Activated CD4-positive, alpha-beta T cell treated with anti-CD3 and anti-CD28 coated beads, Interleukin-2, amount 10 ng/mL, durations not matched to agents 24 days and 14 days (primary cell): ENCODE results near the gene PLA2G6. TPM values are rescaled to one million over a fixed set of nuclear protein-coding genes. Genes with fewer than 3 reads are reported as not detected.
"Not testable (repeated sequence)": the region's sequence is repeated elsewhere in the genome, so short reads cannot be mapped to it uniquely, and the experiment has no call there.

Experiments
- DNase-seq: peaks from one replicate; pipeline ENCODE4 v3.0.0; 2022
- H3K27ac Mint-ChIP-seq: one replicate; pipeline ENCODE4 v1.8.0; 2022; ENCODE audit warnings: mild to moderate bottlenecking, mixed read lengths
- H3K27me3 Mint-ChIP-seq: one replicate; pipeline ENCODE4 v1.8.0; 2022; ENCODE audit warnings: mixed read lengths
- H3K36me3 Mint-ChIP-seq: one replicate; pipeline ENCODE4 v1.8.0; 2022; ENCODE audit warnings: low read depth, mild to moderate bottlenecking, mixed read lengths
- H3K4me1 Mint-ChIP-seq: one replicate; pipeline ENCODE4 v1.8.0; 2021; ENCODE audit warnings: mixed read lengths
- H3K4me3 Mint-ChIP-seq: one replicate; pipeline ENCODE4 v1.8.0; 2022; ENCODE audit warnings: mild to moderate bottlenecking, moderate library complexity, mixed read lengths
- H3K9me3 Mint-ChIP-seq: one replicate; pipeline ENCODE4 v1.8.0; 2021; ENCODE audit warnings: mixed read lengths
- intact Hi-C: fragments of 100-400 bp; cut with micrococcal nuclease; formaldehyde crosslinking; loops from one replicate; pipeline ENCODE4 v1.15.1; 2023
- total RNA-seq: library from RNA; stranded (reverse); gene quantifications from 2 replicates; pipeline ENCODE4 v1.2.3, GENCODE V29; 2022

The PLA2G6 gene
- total RNA-seq, 1 donor from 2014 or later, result 34.3 TPM

GRCh38 chr22:38118182-38118581 is 63.4 kb downstream of the PLA2G6 start:
- H3K27me3 Mint-ChIP-seq, result no peaks in the 10 kb centered on the region
- H3K36me3 Mint-ChIP-seq, result no peaks in the 10 kb centered on the region
- no peak overlapping the region for H3K27ac Mint-ChIP-seq
- H3K4me3 Mint-ChIP-seq, result no peak overlapping the region
- no peak for DNase-seq
- intact Hi-C loops, result loop anchor here (10.0 kb wide), 1 partner anchor 87 kb away; the partner anchor contains the start of gene MAFF
- peaks cover 2% of the 10 kb centered on the region for H3K4me1 Mint-ChIP-seq
- H3K9me3 Mint-ChIP-seq, result no peaks in the 10 kb centered on the region

- not testable (repeated sequence) for H3K36me3 Mint-ChIP-seq, DNase-seq, H3K9me3 Mint-ChIP-seq, H3K27ac Mint-ChIP-seq, H3K27me3 Mint-ChIP-seq, H3K4me3 Mint-ChIP-seq, H3K4me1 Mint-ChIP-seq
- intact Hi-C loops, result loop anchor here (10.0 kb wide), 1 partner anchor 87 kb away; the partner anchor contains the start of gene MAFF
Observed at GRCh38 chr22:38117556-38117955, 64.1 kb downstream of the PLA2G6 start.

GRCh38 chr22:38115423-38116205 is 66.0 kb downstream of the PLA2G6 start:
- Mint-ChIP-seq H3K27ac (no peak overlapping the region), H3K4me3 (no peak overlapping the region), H3K27me3 (no peaks in the 10 kb centered on the region), H3K36me3 (no peaks in the 10 kb centered on the region), H3K9me3 (no peaks in the 10 kb centered on the region), H3K4me1 (no peaks in the 10 kb centered on the region)
- DNase-seq, result no peak
- intact Hi-C loops, result loop anchor here (10.0 kb wide), 1 partner anchor 89 kb away; the partner anchor contains the start of gene MAFF

- no peaks in the 10 kb centered on the region for H3K9me3 Mint-ChIP-seq
- no peaks in the 10 kb centered on the region for H3K36me3 Mint-ChIP-seq
- no peaks in the 10 kb centered on the region for H3K4me1 Mint-ChIP-seq
- H3K27ac Mint-ChIP-seq, result no peak overlapping the region
- no peak overlapping the region for H3K4me3 Mint-ChIP-seq
- no peaks in the 10 kb centered on the region for H3K27me3 Mint-ChIP-seq
- peak; percentile 94 for DNase-seq
- intact Hi-C loops, result loop anchor here (10.0 kb wide), 1 partner anchor 90 kb away; the partner anchor contains the start of gene MAFF
Observed at GRCh38 chr22:38114484-38115398, 66.9 kb downstream of the PLA2G6 start.

GRCh38 chr22:38112381-38112780 is 69.2 kb downstream of the PLA2G6 start:
- intact Hi-C loops, result loop anchor here (10.0 kb wide), 1 partner anchor 92 kb away; the partner anchor contains the start of gene MAFF
- Mint-ChIP-seq H3K27ac (no peak overlapping the region), H3K9me3 (no peaks in the 10 kb centered on the region)

GRCh38 chr22:38111925-38112355 is 69.7 kb downstream of the PLA2G6 start:
- Mint-ChIP-seq H3K4me1 (no peaks in the 10 kb centered on the region), H3K27ac (no peak overlapping the region), H3K36me3 (no peaks in the 10 kb centered on the region), H3K27me3 (no peaks in the 10 kb centered on the region), H3K9me3 (no peaks in the 10 kb centered on the region), H3K4me3 (no peak overlapping the region)
- no peak for DNase-seq
- intact Hi-C loops, result loop anchor here (10.0 kb wide), 1 partner anchor 93 kb away; the partner anchor contains the start of gene MAFF

More at GRCh38 chr22:38112381-38112780, 69.2 kb downstream of the PLA2G6 start:
- DNase-seq, result no peak
- Mint-ChIP-seq H3K36me3 (no peaks in the 10 kb centered on the region), H3K4me1 (no peaks in the 10 kb centered on the region), H3K4me3 (no peak overlapping the region), H3K27me3 (no peaks in the 10 kb centered on the region)

GRCh38 chr22:38110863-38111852 is 70.5 kb downstream of the PLA2G6 start:
- Mint-ChIP-seq H3K9me3 (no peaks in the 10 kb centered on the region), H3K4me3 (no peak overlapping the region), H3K4me1 (no peaks in the 10 kb centered on the region), H3K36me3 (no peaks in the 10 kb centered on the region), H3K27ac (no peak overlapping the region), H3K27me3 (no peaks in the 10 kb centered on the region)
- intact Hi-C loops, result loop anchor here (10.0 kb wide), 1 partner anchor 94 kb away; the partner anchor contains the start of gene MAFF
- no peak for DNase-seq

- H3K9me3 Mint-ChIP-seq, result no peaks in the 10 kb centered on the region
- intact Hi-C loops, result loop anchor here (10.0 kb wide), 1 partner anchor 95 kb away; the partner anchor contains the start of gene MAFF
- DNase-seq, result no peak
- H3K27ac Mint-ChIP-seq, result peak within 1 kb of the TSS; percentile 5
- no peaks in the 10 kb centered on the region for H3K4me1 Mint-ChIP-seq
- no peak within 1 kb of the TSS for H3K4me3 Mint-ChIP-seq
- no peaks in the 10 kb centered on the region for H3K27me3 Mint-ChIP-seq
- no peaks in the 10 kb centered on the region for H3K36me3 Mint-ChIP-seq
Observed at GRCh38 chr22:38110008-38110862, 71.4 kb downstream of the PLA2G6 start, which contains the start of gene BAIAP2L2. TSS of gene BAIAP2L2 (minus strand) at chr22:38110684. CDS start at chr22:38110525, 159 bp downstream.

DNA sequence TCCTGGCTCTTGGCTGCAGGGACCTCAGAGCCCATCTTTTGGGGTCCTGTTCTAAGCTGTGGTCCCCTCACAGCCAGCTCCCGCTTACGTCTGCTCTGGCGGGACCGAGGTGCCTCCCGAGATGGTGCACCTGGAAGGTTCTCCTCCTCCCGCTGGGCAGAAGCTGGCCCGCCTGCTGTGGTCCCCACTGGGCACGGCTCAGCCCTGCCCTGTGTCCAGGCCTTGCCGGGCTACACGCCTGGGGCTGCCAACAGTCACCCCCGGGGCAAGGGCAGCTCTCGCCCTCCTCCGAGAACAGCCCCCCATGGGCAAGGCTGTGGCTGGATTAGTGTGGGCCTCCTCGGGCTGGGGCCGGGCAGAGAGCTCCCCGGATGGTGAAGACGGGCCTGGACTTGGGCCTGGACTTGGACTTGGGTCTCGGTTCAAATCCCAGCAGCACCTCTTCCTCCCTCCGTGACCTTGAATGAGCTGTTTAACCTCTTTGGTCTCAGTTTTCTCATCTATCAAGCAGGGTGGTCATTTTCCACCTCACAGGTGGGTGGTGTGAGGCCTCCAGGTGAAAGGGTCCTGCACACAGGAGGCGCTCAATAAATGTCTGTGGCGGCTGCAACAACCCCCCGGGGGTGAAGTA is 72.1 kb downstream of the PLA2G6 start:
- no peaks in the 10 kb centered on the region for H3K36me3 Mint-ChIP-seq
- no peaks in the 10 kb centered on the region for H3K9me3 Mint-ChIP-seq
- H3K4me3 Mint-ChIP-seq, result no peak overlapping the region
- peak overlapping the region; percentile 5 for H3K27ac Mint-ChIP-seq
- DNase-seq, result peak; percentile 69
- intact Hi-C loops, result loop anchor here (10.0 kb wide), 2 partner anchors 95 to 465 kb away; partner anchors contain the start of genes DMC1 and MAFF
- H3K4me1 Mint-ChIP-seq, result peaks cover 5% of the 10 kb centered on the region
- H3K27me3 Mint-ChIP-seq, result no peaks in the 10 kb centered on the region

- H3K36me3 Mint-ChIP-seq, result no peaks in the 10 kb centered on the region
- H3K27ac Mint-ChIP-seq, result no peak overlapping the region
- intact Hi-C loops, result loop anchor here (10.0 kb wide), 1 partner anchor 466 kb away; the partner anchor contains the start of gene DMC1
- DNase-seq, result no peak
- no peaks in the 10 kb centered on the region for H3K9me3 Mint-ChIP-seq
- H3K27me3 Mint-ChIP-seq, result no peaks in the 10 kb centered on the region
- peaks cover 6% of the 10 kb centered on the region for H3K4me1 Mint-ChIP-seq
- no peak overlapping the region for H3K4me3 Mint-ChIP-seq
Observed at GRCh38 chr22:38108561-38109319, 72.9 kb downstream of the PLA2G6 start.
